Breast epithelium (tissue), 4 donors: Measurements from ENCODE around the gene FTO. TPM values are rescaled to one million over a fixed set of nuclear protein-coding genes. Genes with fewer than 3 reads are reported as not detected.
A peak's percentile ranks its signal among the peaks of the same experiment; 100 is the strongest.

ENCODE experiments used
- DNase-seq, 2 donors: peaks; one replicate each; pipeline ENCODE4 v3.0.0-alpha.2; 2019; ENCODE audit warnings: low spot score in 2 of 2
- H3K27ac ChIP-seq, 2 donors: fragments of 200-600 bp; sonication (generic) in 1 of 2; one replicate each; pipeline ENCODE4 v1.5.1; 2016 to 2019; ENCODE audit warnings: mild to moderate bottlenecking in 1 of 2
- H3K27me3 ChIP-seq, 2 donors: fragments of 200-600 bp; sonication (generic) in 1 of 2; one replicate each; pipeline versions ENCODE4 v1.5.1 to v1.6.0; 2017 to 2019; ENCODE audit warnings: control low read depth in 1 of 2, mild to moderate bottlenecking in 1 of 2
- H3K36me3 ChIP-seq: fragments of 200-600 bp; one replicate; pipeline ENCODE4 v1.5.1; 2019
- H3K4me1 ChIP-seq, 2 donors: fragments of 200-600 bp; sonication (generic); one replicate each; pipeline ENCODE4 v1.5.1; 2016 to 2019; ENCODE audit warnings: control low read depth in 1 of 2
- H3K4me3 ChIP-seq, 3 donors: fragments of 200-600 bp; sonication (generic); 1 replicate in 2 of 3; 2 replicates in 1 of 3; pipeline ENCODE4 v1.5.1; 2016 to 2019; ENCODE audit warnings: mild to moderate bottlenecking in 3 of 3, moderate library complexity in 2 of 3
- H3K9me3 ChIP-seq, 2 donors: fragments of 200-600 bp; sonication (generic) in 1 of 2; one replicate each; pipeline ENCODE4 v1.5.1; 2016 to 2019; ENCODE audit warnings: control low read depth in 1 of 2
- CTCF ChIP-seq, 3 donors: fragments of 450-650 bp; IDR thresholded peaks; one replicate each; pipeline ENCODE4 v1.5.1; 2016 to 2017; ENCODE audit warnings: antibody characterized with exemption in 3 of 3, mild to moderate bottlenecking in 3 of 3, moderate library complexity in 3 of 3
- POLR2A ChIP-seq: fragments of 450-650 bp; IDR thresholded peaks from one replicate; pipeline ENCODE4 v1.6.1; 2016; ENCODE audit warnings: antibody characterized with exemption, mild to moderate bottlenecking, moderate library complexity
- POLR2AphosphoS5 ChIP-seq, 3 donors: sonication (generic); formaldehyde crosslinking; IDR thresholded peaks; one replicate each; pipeline ENCODE4 v1.6.1; 2017; ENCODE audit warnings: antibody characterized with exemption in 3 of 3
- intact Hi-C: fragments of 100-400 bp; cut with DNase I; formaldehyde crosslinking; loops from one replicate; pipeline ENCODE4 v1.15.1; 2023; ENCODE audit warnings: low total_unique reads
- total RNA-seq, 3 donors: library from RNA; depleted of rRNA; stranded (reverse); fragments of >200 nt; gene quantifications; one replicate each; pipeline ENCODE4 v1.1.0, GENCODE V29; 2016

FTO gene
- total RNA-seq, 3 donors from 2014 or later = 109 to 193 (median 174) TPM

GRCh38 chr16:53937161-53937880, 233.4 kb downstream of the FTO start:
- no peak overlapping the region for H3K27ac ChIP-seq
- H3K27me3 ChIP-seq = no peaks in the 10 kb centered on the region
- no peaks in the 10 kb centered on the region for H3K36me3 ChIP-seq
- TF ChIP-seq POLR2AphosphoS5 (IDR thresholded peaks at IDR 0.05) (no peak), POLR2A (no peak)
- no peaks in the 10 kb centered on the region for H3K9me3 ChIP-seq
- no peaks in the 10 kb centered on the region for H3K4me1 ChIP-seq
- intact Hi-C loops = no loop called here
- no peak for DNase-seq
- no peak overlapping the region for H3K4me3 ChIP-seq

- H3K27me3 ChIP-seq = no peaks in the 10 kb centered on the region
- H3K27ac ChIP-seq = no peak overlapping the region
- H3K4me1 ChIP-seq = no peaks in the 10 kb centered on the region
- no peaks in the 10 kb centered on the region for H3K9me3 ChIP-seq
- H3K36me3 ChIP-seq = no peaks in the 10 kb centered on the region
- intact Hi-C loops = no loop called here
- H3K4me3 ChIP-seq = no peak overlapping the region
- TF ChIP-seq POLR2AphosphoS5 (IDR thresholded peaks at IDR 0.05) (no peak), CTCF (IDR thresholded peaks at IDR 0.05) (no peak), POLR2A (no peak)
- no peak for DNase-seq
These were observed 240.1 kb downstream of the FTO start for GRCh38 chr16:53944025-53944424.

DNA sequence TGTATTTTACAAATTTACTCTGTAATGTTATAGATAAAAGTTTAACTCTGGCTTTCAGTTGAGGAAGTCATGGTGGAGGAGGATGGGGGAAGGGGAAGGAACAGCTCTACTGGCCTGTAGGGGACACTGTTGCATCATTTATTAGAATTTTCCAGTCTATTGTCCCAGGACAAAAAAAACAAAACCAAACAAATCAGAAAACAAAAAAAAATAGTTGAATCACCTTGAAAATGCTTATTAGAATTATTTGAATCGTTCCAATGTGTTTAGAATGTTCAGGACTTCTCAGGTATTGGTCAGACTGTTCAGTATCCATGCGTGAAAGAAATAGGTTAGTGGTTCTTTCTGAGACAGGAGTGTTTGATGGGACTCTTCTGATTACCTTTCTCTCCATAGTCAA, 242.0 kb downstream of the FTO start:
- Histone ChIP-seq H3K27me3 (no peaks in the 10 kb centered on the region), H3K4me3 (no peak overlapping the region), H3K4me1 (no peaks in the 10 kb centered on the region), H3K36me3 (no peaks in the 10 kb centered on the region), H3K9me3 (no peaks in the 10 kb centered on the region), H3K27ac (peak overlapping the region; percentile 46 to 65)
- DNase-seq = no peak
- TF ChIP-seq POLR2AphosphoS5 (IDR thresholded peaks at IDR 0.05) = no peak
- TF ChIP-seq CTCF (IDR thresholded peaks at IDR 0.05) = peak; percentile 79 to 89 (median 85)
- TF ChIP-seq POLR2A = no peak
- intact Hi-C loops = no loop called here

GRCh38 chr16:53946746-53947386, 242.9 kb downstream of the FTO start:
- TF ChIP-seq CTCF (IDR thresholded peaks at IDR 0.05) (no peak), POLR2A (no peak), POLR2AphosphoS5 (IDR thresholded peaks at IDR 0.05) (no peak)
- intact Hi-C loops = no loop called here

GRCh38 chr16:53947642-53948041, 243.7 kb downstream of the FTO start:
- Histone ChIP-seq H3K4me1 (peaks cover 0 to 9% of the 10 kb centered on the region in 2 donors), H3K9me3 (no peaks in the 10 kb centered on the region), H3K27ac (peak overlapping the region; percentile 46 to 65), H3K27me3 (no peaks in the 10 kb centered on the region), H3K4me3 (no peak overlapping the region), H3K36me3 (no peaks in the 10 kb centered on the region)
- TF ChIP-seq POLR2AphosphoS5 (IDR thresholded peaks at IDR 0.05) = no peak
- TF ChIP-seq POLR2A = no peak
- no peak for TF ChIP-seq CTCF (IDR thresholded peaks at IDR 0.05)
- intact Hi-C loops = no loop called here
- no peak for DNase-seq

More at GRCh38 chr16:53946746-53947386, 242.9 kb downstream of the FTO start:
- Histone ChIP-seq H3K36me3 (no peaks in the 10 kb centered on the region), H3K27me3 (no peaks in the 10 kb centered on the region), H3K9me3 (no peaks in the 10 kb centered on the region), H3K4me1 (peaks cover 0 to 5% of the 10 kb centered on the region in 2 donors), H3K4me3 (no peak overlapping the region), H3K27ac (peak overlapping the region; percentile 46 to 65)
- no peak for DNase-seq
